ENCODE results near the gene FAM171A1.

DNA sequence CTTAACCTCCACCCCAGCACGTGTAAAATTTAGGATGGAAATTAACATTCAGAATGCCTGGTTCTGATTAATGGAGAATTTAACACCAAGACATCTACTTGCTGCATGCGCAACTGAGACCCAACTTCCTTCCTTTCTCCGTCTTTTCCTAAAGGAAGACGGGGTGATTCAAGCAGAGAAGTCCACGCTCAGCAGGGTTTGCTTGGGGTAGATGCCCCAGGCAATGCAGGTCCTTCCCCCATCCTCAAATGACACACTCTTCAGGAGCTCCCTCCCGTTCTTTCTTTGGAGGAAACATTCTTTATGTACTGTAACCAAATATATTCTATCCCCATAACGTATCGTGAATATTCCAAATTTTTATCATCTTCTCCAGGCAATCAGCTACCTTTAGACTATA lies 47.0 kb downstream of the FAM171A1 start:
- TF ChIP-seq POLR2AphosphoS5 (IDR thresholded peaks at IDR 0.05; ENCODE audit: low read depth, low read length) (no peak), POU2F2 (IDR thresholded peaks at IDR 0.05; ENCODE audit: low read depth, low read length) (no peak), POLR2A (IDR thresholded peaks at IDR 0.05; ENCODE audit: low read depth, low read length) (no peak), TAF1 (IDR thresholded peaks at IDR 0.05; ENCODE audit: low read depth, low read length) (no peak), PAX5 (IDR thresholded peaks at IDR 0.05; ENCODE audit: insufficient read depth, low read length, severe bottlenecking) (no peak), SPI1 (IDR thresholded peaks at IDR 0.05; ENCODE audit: low read depth, low read length) (no peak)

Data from GM12891 (cell line).